NCI-H748 (cell line): ENCODE data around the gene NELFB.
A peak's percentile ranks its signal among the peaks of the same experiment; 100 is the strongest.

Experiments used
- DNase-seq: peaks from one replicate; lab custom pipeline; 2025; ENCODE audit not compliant: unreplicated experiment; lab: John Stamatoyannopoulos, UW

NELFB gene

GRCh38 chr9:137254624-137255447 is at the start of gene NELFB:
Gene NELFB (plus strand): TSS chr9:137255327.
- DNase-seq: peak; percentile 89

- no peak for DNase-seq
These were observed 48.5 kb upstream of the NELFB start for GRCh38 chr9:137206602-137207001.

DNA sequence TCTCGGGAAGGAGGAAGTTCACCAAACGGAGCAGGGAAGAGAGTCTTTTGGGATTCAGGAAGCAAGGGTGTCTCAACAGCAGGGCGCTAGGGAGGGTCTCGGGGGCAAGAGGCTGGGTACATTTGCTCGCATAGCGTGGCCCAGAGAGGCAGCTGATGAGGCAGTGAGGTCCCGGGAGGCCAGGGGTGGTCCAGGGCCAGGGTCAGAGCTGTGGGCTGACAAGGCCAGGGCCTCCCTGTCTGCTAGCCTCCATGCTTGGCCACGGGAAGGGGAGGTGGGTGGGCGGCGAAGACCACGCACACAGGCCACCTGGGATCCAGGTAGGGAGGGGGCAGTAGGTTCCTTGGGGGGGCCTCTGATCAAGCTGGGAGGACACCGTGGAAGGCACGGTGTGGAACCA is 43.6 kb upstream of the NELFB start:
- no peak for DNase-seq

- DNase-seq: no peak
These were observed 42.6 kb upstream of the NELFB start for GRCh38 chr9:137212520-137212919.

GRCh38 chr9:137213160-137214060 is 41.7 kb upstream of the NELFB start:
- DNase-seq: no peak

DNA sequence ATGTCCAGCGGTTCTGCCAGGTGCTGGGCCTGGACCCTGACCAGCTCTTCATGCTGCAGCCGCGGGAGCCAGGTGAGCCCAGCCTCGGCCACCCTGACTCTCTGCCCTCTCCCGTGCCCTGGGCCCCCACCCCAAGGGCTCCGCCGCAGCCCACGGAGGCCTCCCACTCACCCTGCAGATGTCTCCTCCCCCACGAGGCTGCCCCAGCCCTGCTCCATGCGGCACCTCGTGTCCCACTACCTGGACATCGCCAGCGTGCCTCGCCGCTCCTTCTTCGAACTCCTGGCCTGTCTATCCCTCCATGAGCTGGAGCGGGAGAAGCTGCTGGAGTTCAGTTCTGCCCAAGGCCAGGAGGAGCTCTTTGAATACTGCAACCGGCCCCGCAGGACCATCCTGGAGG is 40.5 kb upstream of the NELFB start:
- DNase-seq: no peak

DNA sequence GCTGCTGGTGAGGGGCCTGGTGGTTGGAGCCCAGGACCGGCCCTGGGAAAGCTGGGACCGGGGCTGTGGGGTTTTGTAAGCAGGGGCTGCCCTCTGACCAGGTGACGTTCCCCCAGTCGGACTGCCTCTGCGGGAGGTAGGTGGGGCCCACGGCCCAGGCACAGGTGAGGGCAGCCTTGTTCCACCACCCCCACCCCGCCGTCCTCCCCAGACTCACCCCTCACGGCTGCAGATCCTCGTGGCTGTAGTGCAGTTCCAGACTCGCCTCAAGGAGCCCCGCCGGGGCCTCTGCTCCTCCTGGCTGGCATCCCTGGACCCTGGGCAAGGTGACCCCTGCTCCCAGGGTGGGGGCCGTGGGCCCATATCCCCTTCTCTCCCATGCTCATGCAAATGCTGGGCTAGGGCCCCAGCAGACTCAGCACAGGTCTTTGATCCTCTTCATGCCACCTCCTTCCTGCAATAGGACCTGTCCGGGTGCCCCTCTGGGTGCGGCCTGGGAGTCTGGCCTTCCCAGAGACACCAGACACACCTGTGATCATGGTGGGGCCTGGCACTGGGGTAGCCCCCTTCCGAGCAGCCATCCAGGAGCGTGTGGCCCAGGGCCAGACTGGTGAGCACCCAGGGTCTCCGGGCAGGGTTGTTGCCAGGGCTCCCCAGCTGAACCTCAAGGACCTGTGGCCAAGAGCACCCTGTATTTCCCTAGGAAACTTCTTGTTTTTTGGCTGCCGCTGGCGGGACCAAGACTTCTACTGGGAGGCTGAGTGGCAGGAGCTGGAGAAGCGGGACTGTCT is 39.7 kb upstream of the NELFB start:
- DNase-seq: no peak

DNA sequence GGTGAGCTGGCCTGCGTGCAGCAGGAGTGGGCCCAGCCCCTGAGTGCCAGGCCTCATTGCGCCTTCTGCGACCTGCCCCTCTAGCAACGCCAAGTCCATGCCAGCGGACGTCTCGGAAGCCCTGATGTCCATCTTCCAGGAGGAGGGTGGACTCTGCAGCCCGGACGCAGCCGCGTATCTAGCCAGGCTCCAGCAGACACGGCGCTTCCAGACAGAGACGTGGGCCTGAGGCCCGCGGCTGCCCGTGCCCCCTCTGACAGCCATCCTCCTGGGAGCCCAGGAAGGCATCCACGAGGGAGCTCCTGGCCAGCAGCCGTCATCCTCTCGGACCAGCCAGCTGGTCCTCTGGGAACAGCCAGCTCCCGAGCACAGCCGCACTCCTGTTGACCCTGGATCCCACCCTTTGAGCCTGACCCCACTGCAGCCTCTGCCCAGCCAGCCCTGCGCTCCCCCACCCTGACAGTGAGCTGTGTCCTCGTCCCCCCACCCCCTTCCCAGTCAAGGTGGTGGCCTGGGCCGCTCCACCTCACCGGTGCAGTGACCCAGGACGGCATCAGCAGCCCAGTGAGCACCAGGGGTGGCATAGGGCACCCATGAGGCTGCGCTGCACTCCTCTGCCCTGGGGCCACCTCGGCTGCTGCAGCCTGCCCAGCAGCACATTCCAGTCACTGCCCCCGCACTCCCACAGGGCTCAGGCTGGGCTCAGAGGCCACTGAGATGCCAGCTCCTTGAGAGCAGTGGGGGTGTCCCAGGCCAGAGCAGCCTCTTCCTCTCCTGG is 38.8 kb upstream of the NELFB start:
- DNase-seq: no peak

GRCh38 chr9:137217276-137218211 is 37.6 kb upstream of the NELFB start:
- peak; percentile 45 for DNase-seq

- no peak for DNase-seq
These were observed 36.8 kb upstream of the NELFB start for GRCh38 chr9:137218212-137218753.

- no peak for DNase-seq
These were observed 36.3 kb upstream of the NELFB start for GRCh38 chr9:137218754-137219271.

- no peak for DNase-seq
These were observed 35.3 kb upstream of the NELFB start for GRCh38 chr9:137219757-137220316.

DNA sequence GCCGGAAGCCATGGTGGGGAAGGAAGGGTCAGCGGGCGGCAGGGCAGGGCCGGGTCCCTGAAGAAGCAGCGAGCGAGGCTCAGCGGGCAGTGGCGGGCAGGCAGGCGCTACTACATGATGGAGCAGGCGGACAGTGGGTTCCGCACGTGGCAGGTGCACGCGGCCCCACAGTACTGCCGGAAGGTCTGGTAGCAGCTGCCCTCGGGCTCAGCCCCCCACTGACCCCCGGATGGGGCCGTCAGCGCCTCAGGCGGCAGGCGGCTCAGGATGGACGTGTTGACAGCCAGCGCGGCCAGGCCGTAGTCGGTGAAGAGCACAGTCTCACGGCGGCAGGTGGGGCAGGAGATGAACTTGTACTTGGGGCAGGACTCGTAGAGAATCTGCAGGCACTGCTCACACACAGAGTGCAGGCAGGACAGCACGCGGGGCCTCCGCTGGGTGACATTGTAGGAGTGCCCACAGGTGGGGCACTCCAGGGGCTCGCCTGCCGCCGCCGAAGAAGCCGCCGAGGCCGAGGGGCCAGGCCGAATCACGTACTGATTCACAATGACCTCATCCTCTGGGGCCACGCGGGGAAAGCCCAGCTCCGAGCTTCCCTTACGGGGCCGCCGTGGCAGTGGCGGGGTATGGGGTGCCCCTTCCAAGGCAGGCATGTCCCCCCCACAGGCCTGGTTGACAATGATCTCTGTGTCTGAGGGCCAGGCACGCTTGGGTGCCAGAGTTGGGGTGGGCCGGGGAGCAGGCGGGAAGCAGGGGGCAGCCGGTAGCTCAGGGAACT is 34.6 kb upstream of the NELFB start:
- no peak for DNase-seq

GRCh38 chr9:137221095-137221505 is 34.0 kb upstream of the NELFB start:
- DNase-seq: no peak

DNA sequence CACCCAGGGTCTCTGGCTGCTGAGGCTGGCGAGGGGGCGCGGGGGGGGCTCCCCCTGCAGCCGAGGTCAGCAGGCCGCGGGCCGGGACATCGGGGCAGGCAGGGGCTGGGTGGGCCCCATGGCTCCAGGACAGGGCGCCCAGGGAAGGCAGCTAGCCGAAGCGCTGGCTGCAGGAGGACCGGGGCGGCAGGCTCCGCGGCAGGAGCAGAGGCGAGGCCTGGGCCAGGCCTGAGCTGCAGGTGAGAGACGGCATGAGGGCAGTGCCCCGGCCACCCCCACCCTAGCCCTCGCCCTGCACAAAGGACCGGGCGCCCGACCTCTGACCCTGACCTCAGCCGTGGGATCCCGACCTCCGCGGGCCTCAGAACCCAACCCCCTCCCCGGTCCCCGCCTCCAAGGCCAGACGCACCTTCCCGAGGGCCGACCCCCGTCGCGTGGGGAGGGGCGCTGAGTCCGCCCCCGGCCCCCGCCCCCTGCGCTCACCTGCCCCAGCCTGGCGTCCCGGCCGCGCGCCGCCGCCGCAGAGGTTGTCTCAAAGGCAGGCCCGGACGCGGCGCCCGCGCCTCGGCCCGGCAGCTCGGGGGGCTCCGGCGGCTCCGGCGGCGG is 33.5 kb upstream of the NELFB start:
- DNase-seq: peak; percentile 58

GRCh38 chr9:137222190-137223077 is 32.7 kb upstream of the NELFB start, which contains the start of gene RNF208:
Gene RNF208 (minus strand): TSS chr9:137222240. CDS start chr9:137221212, 1,028 bp downstream.
- DNase-seq: peak; percentile 56
